SU-DHL-6 (cell line): Measurements from ENCODE around the gene HSPA12A.

ENCODE experiments used
- H2AFZ ChIP-seq: fragments of 200-600 bp; sonication (generic); 2 replicates; pipeline ENCODE4 v1.6.1; 2014; ENCODE audit warnings: low read depth, mild to moderate bottlenecking, moderate library complexity, mixed read lengths, antibody characterized with exemption, low read length; ENCODE audit not compliant: severe bottlenecking
- H3F3A ChIP-seq: fragments of 200-600 bp; shearing (Covaris generic); 2 replicates; pipeline ENCODE4 v1.6.0; 2016; ENCODE audit warnings: antibody characterized with exemption, mild to moderate bottlenecking; ENCODE audit not compliant: insufficient read depth
- H3K27ac ChIP-seq: fragments of 200-600 bp; sonication (generic); 2 replicates; pipeline ENCODE4 v1.5.1; 2016; ENCODE audit warnings: low read depth, mild to moderate bottlenecking, low read length, moderate library complexity, mixed read lengths
- H3K27me3 ChIP-seq: fragments of 200-600 bp; sonication (generic), shearing (Covaris generic); 2 replicates; pipeline ENCODE4 v1.6.0; 2014; ENCODE audit warnings: mild to moderate bottlenecking, low read length
- H3K36me3 ChIP-seq: fragments of 200-600 bp; sonication (generic); 2 replicates; pipeline ENCODE4 v1.6.1; 2014; ENCODE audit warnings: mild to moderate bottlenecking, low read length, mixed read lengths
- H3K4me2 ChIP-seq: fragments of 300-600, 200-600 bp; shearing (Covaris generic), sonication (generic); 2 replicates; pipeline ENCODE4 v1.6.0; 2014; ENCODE audit warnings: low read length, low read depth, mild to moderate bottlenecking; ENCODE audit not compliant: poor library complexity, severe bottlenecking
- H3K4me3 ChIP-seq: fragments of 200-600 bp; sonication (generic); 2 replicates; pipeline ENCODE4 v1.5.1; 2014; ENCODE audit warnings: antibody characterized with exemption, low read length, mild to moderate bottlenecking, mixed read lengths; ENCODE audit not compliant: insufficient read depth, poor library complexity, severe bottlenecking
- H3K79me2 ChIP-seq: fragments of 200-600 bp; sonication (generic); 2 replicates; pipeline ENCODE4 v1.6.1; 2014; ENCODE audit warnings: mild to moderate bottlenecking, low read length, moderate library complexity; ENCODE audit not compliant: insufficient read depth
- H3K9ac ChIP-seq: fragments of 200-600 bp; sonication (generic); 2 replicates; pipeline ENCODE4 v1.7.0; 2014; ENCODE audit warnings: mild to moderate bottlenecking, low read length
- H3K9me2 ChIP-seq: fragments of 200-600 bp; sonication (generic); replicated peaks from 2 replicates; pipeline ENCODE4 v1.6.1; 2014; ENCODE audit warnings: low read length; ENCODE audit not compliant: insufficient read depth
- H3K9me3 ChIP-seq: fragments of 200-600 bp; sonication (generic); 2 replicates; pipeline ENCODE4 v1.6.1; 2014; ENCODE audit warnings: low read length, mixed read lengths; ENCODE audit not compliant: insufficient read depth
- H4K20me1 ChIP-seq: fragments of 200-600 bp; sonication (generic); 2 replicates; pipeline ENCODE4 v1.6.1; 2014; ENCODE audit warnings: low read depth, mild to moderate bottlenecking, antibody characterized with exemption, low read length, moderate library complexity, mixed read lengths
- CTCF ChIP-seq: fragments of 200-600 bp; sonication (generic); IDR thresholded peaks from one replicate; pipeline ENCODE4 v1.5.1; 2017; ENCODE audit warnings: antibody characterized with exemption, mild to moderate bottlenecking, low read length, moderate library complexity; ENCODE audit not compliant: insufficient read depth, poor library complexity, severe bottlenecking
- EZH2phosphoT487 ChIP-seq: fragments of 200-600 bp; sonication (generic), shearing (Covaris generic); conservative IDR thresholded peaks from 2 replicates; pipeline ENCODE4 v1.6.1; 2018; ENCODE audit warnings: mild to moderate bottlenecking, antibody characterized with exemption, low read length, moderate library complexity, mixed read lengths

HSPA12A gene

DNA sequence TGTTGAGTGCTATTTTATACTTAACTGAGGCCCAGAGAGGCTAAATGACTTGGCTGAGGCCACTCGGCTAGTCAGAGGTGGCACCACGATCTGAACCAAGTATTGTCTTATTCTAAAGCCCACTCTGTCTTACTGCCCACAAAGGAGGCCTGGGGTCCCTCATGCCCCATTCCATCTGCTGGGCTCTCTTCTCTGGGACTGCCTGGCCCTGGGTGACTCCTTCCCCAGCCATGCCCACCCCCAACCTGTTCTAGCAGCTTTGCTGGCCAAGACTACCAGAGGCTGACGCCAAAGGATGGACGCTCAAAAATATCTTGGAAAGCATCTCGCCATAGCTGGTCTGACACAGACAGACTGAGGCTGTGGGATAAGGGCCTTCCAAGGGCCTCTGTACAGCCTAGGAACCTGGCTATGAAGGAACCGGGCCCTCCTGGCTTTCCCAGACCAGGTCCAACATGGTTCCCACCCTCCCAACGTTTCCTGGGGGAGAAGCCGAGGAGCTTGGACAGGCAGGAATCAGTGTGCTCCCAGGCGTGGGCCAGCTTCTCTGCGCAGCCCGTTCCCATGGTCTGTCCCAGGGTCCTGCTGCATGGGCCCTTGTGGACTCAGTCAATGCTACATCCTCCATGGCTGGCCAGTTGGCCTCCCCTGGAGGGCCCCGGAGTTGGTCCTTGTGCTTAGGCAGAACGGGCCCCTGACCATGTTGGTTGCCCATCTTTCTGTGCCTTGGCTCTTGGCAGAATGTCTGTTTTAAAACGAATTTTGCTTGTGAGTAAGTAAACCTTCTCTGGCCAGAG, 11.7 kb downstream of the HSPA12A start:
- Histone ChIP-seq H2AFZ (no peak overlapping the region), H3K9ac (no peak overlapping the region), H3K36me3 (no peaks in the 10 kb centered on the region)

GRCh38 chr10:116729243-116729642, 13.1 kb downstream of the HSPA12A start:
- H3K4me3 ChIP-seq = no peak overlapping the region
- no peaks in the 10 kb centered on the region for H3K79me2 ChIP-seq
- H3K36me3 ChIP-seq = no peaks in the 10 kb centered on the region
- H3K9me2 ChIP-seq = no peaks in the 10 kb centered on the region
- no peaks in the 10 kb centered on the region for H3K27me3 ChIP-seq
- no peaks in the 10 kb centered on the region for H3K9me3 ChIP-seq
- H2AFZ ChIP-seq = no peak overlapping the region
- no peak for TF ChIP-seq CTCF
- no peak for TF ChIP-seq EZH2phosphoT487
- H3K9ac ChIP-seq = no peak overlapping the region
- no peaks in the 10 kb centered on the region for H3F3A ChIP-seq
- no peak overlapping the region for H3K4me2 ChIP-seq
- no peaks in the 10 kb centered on the region for H4K20me1 ChIP-seq
- H3K27ac ChIP-seq = no peak overlapping the region

More for the DNA sequence above, 11.7 kb downstream of the HSPA12A start:
- TF ChIP-seq CTCF = no peak
- TF ChIP-seq EZH2phosphoT487 = no peak
- Histone ChIP-seq H3K27me3 (no peaks in the 10 kb centered on the region), H3F3A (no peaks in the 10 kb centered on the region), H3K4me2 (no peak overlapping the region), H3K9me2 (no peaks in the 10 kb centered on the region), H3K9me3 (no peaks in the 10 kb centered on the region), H3K27ac (no peak overlapping the region), H4K20me1 (no peaks in the 10 kb centered on the region), H3K79me2 (no peaks in the 10 kb centered on the region), H3K4me3 (no peak overlapping the region)

DNA sequence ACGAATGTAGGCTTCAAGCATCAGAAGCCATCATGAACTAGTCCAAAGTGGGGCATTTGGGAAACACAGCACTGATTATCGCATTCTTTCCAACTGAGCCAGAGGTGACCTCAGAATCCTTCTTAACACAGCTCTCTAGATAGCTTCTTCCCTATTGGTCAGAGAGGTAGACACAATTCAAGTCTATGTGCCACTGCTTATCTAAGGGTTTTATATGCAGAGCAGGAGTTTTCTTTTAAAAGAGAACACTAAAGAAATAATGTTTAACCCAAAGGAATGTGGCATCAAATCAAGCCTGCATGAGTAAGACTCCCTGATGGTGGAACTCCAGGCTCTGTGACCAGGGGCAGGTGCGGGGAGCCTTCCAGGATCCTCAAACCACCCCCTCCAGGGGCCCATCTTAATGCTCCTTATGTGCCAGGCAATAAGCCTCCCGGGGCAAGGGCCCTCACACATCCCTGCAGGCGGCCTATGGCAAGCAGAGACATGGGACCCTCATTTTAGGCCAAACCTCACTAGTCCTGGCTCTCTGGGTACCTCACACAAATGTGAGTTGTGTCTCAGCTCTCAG, 13.8 kb downstream of the HSPA12A start:
- H3K4me2 ChIP-seq = no peak overlapping the region
- H3K27ac ChIP-seq = no peak overlapping the region
- no peak overlapping the region for H3K4me3 ChIP-seq
- no peaks in the 10 kb centered on the region for H3K9me2 ChIP-seq
- H4K20me1 ChIP-seq = no peaks in the 10 kb centered on the region
- no peaks in the 10 kb centered on the region for H3K27me3 ChIP-seq
- no peaks in the 10 kb centered on the region for H3K79me2 ChIP-seq
- TF ChIP-seq EZH2phosphoT487 = no peak
- TF ChIP-seq CTCF = no peak
- H3K36me3 ChIP-seq = no peaks in the 10 kb centered on the region
- no peak overlapping the region for H2AFZ ChIP-seq
- H3K9me3 ChIP-seq = no peaks in the 10 kb centered on the region
- no peak overlapping the region for H3K9ac ChIP-seq
- no peaks in the 10 kb centered on the region for H3F3A ChIP-seq
